Natural killer cell (primary cell): ENCODE results near the gene RBFOX2. TPM values are rescaled to one million over a fixed set of nuclear protein-coding genes. Genes with fewer than 3 reads are reported as not detected.

Experiments
- ATAC-seq, 3 donors: fragments of 150-1000 bp in 2 of 3; fragments of 200-7000 bp in 1 of 3; cut with Tn5 transposase; 1 replicate in 1 of 3; 2 replicates in 2 of 3; pipeline ENCODE4 v1.10.0; 2021; ENCODE audit warnings: mild to moderate bottlenecking in 2 of 3, moderate library complexity in 2 of 3
- DNase-seq, 2 donors: peaks; one replicate each; pipeline versions ENCODE4 v3.0.0 to v3.0.0-alpha.2; 2013 to 2021; ENCODE audit warnings: mixed read lengths in 1 of 2
- H3K27ac ChIP-seq: one replicate; pipeline ENCODE4 v1.5.1; 2013; ENCODE audit warnings: mild to moderate bottlenecking, low read length
- H3K27me3 ChIP-seq: one replicate; pipeline ENCODE4 v1.6.1; 2013; ENCODE audit warnings: low read length; ENCODE audit not compliant: control insufficient read depth, insufficient read depth
- H3K36me3 ChIP-seq: one replicate; pipeline ENCODE4 v1.6.1; 2013; ENCODE audit warnings: low read length; ENCODE audit not compliant: control insufficient read depth, insufficient read depth
- H3K4me1 ChIP-seq: one replicate; pipeline ENCODE4 v1.6.1; 2013; ENCODE audit warnings: low read length; ENCODE audit not compliant: control insufficient read depth, insufficient read depth
- H3K4me3 ChIP-seq: one replicate; pipeline ENCODE4 v1.5.1; 2013; ENCODE audit warnings: low read length
- H3K9me3 ChIP-seq: one replicate; pipeline ENCODE4 v1.6.1; 2013; ENCODE audit warnings: low read length; ENCODE audit not compliant: control insufficient read depth, insufficient read depth
- H3K27ac Mint-ChIP-seq, 2 donors: one replicate each; pipeline ENCODE4 v1.8.0; 2022; ENCODE audit warnings: mild to moderate bottlenecking in 2 of 2, mixed read lengths in 2 of 2, moderate library complexity in 1 of 2
- H3K27me3 Mint-ChIP-seq, 2 donors: one replicate each; pipeline ENCODE4 v1.8.0; 2022; ENCODE audit warnings: low read depth in 2 of 2, mixed read lengths in 2 of 2
- H3K36me3 Mint-ChIP-seq: one replicate; pipeline ENCODE4 v1.8.0; 2022; ENCODE audit warnings: mixed read lengths
- H3K4me1 Mint-ChIP-seq, 2 donors: one replicate each; pipeline ENCODE4 v1.8.0; 2022; ENCODE audit warnings: mixed read lengths in 2 of 2
- H3K4me3 Mint-ChIP-seq: one replicate; pipeline ENCODE4 v1.8.0; 2022; ENCODE audit warnings: mild to moderate bottlenecking, moderate library complexity, mixed read lengths
- H3K9me3 Mint-ChIP-seq, 2 donors: one replicate each; pipeline ENCODE4 v1.8.0; 2022; ENCODE audit warnings: mixed read lengths in 2 of 2
- WGBS: methylation state at CpG from one replicate; pipeline ENCODE4 v1.1.7; 2013; ENCODE audit warnings: missing lambda C conversion rate; ENCODE audit not compliant: insufficient coverage; 5-methylcytosine and 5-hydroxymethylcytosine counted together
- intact Hi-C: fragments of 100-400 bp; cut with micrococcal nuclease; formaldehyde crosslinking; loops from one replicate; pipeline ENCODE4 v1.14.2; 2022
- total RNA-seq, 4 donors: library from RNA; stranded (reverse); fragments of 120-200 nt in 1 of 4; gene quantifications; one replicate each; pipeline versions ENCODE4 v1.2.3 to v1.2.4, GENCODE V29; 2013 to 2022
- TF ChIP-seq, protein P1 (sequence below): fragments of 200-600 bp; IDR thresholded peaks from one replicate; pipeline ENCODE4 v1.8.0; 2022; ENCODE audit warnings: antibody characterized with exemption

The RBFOX2 gene
- total RNA-seq, 3 donors from 2014 or later (not counting 1 experiment from before 2014, with no cell fraction given) = 1.0 to 4.7 (median 3.0) TPM

DNA sequence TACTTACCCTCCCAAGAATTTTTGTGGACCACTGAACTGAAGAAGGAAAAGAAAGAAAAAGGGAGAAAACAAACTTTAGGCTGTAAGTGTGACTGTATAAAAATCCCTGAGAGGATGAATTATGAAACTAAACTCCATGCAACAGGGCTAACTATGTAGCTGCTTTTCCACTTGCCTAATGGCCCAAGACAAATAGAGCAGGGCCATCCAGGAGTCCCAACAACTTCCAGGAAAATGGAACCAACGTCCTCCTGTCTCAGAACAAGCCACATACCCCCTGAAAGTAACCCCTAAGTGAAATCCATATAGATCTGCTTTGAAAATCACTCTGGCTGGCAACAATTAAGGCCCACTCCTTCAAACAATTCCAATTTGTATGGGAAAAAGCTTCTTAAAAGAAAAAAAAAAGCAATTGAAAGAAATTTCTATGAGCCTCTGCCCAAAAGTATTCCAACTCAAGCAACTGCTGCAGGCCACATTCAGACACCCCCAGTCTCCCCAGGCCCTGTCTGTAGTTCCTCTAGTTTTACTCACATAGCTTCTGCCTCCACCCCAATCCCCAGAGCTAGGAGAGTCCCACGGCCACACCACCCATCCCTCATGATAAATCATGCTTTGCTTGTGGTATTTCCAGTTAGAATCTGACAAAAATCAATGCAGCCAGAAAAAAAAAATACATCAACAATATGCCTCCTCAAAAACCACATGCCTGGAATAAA is 12.7 kb downstream of the RBFOX2 start:
- no peak overlapping the region for H3K4me3 ChIP-seq
- no peaks in the 10 kb centered on the region for H3K36me3 ChIP-seq
- Mint-ChIP-seq H3K4me1 (no peaks in the 10 kb centered on the region), H3K4me3 (no peak overlapping the region), H3K27me3 (peaks cover 20 to 43% of the 10 kb centered on the region in 2 donors), H3K36me3 (no peaks in the 10 kb centered on the region), H3K9me3 (no peaks in the 10 kb centered on the region), H3K27ac (no peak overlapping the region)
- TF ChIP-seq, protein P1, sequence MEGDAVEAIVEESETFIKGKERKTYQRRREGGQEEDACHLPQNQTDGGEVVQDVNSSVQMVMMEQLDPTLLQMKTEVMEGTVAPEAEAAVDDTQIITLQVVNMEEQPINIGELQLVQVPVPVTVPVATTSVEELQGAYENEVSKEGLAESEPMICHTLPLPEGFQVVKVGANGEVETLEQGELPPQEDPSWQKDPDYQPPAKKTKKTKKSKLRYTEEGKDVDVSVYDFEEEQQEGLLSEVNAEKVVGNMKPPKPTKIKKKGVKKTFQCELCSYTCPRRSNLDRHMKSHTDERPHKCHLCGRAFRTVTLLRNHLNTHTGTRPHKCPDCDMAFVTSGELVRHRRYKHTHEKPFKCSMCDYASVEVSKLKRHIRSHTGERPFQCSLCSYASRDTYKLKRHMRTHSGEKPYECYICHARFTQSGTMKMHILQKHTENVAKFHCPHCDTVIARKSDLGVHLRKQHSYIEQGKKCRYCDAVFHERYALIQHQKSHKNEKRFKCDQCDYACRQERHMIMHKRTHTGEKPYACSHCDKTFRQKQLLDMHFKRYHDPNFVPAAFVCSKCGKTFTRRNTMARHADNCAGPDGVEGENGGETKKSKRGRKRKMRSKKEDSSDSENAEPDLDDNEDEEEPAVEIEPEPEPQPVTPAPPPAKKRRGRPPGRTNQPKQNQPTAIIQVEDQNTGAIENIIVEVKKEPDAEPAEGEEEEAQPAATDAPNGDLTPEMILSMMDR = no peak
- no peaks in the 10 kb centered on the region for H3K27me3 ChIP-seq
- no peaks in the 10 kb centered on the region for H3K9me3 ChIP-seq
- no peaks in the 10 kb centered on the region for H3K4me1 ChIP-seq
- WGBS = 61% methylated on average over 2 of the region's 2 CpGs
- ATAC-seq = no peak
- intact Hi-C loops = no loop called here
- no peak for DNase-seq
- H3K27ac ChIP-seq = no peak overlapping the region

DNA sequence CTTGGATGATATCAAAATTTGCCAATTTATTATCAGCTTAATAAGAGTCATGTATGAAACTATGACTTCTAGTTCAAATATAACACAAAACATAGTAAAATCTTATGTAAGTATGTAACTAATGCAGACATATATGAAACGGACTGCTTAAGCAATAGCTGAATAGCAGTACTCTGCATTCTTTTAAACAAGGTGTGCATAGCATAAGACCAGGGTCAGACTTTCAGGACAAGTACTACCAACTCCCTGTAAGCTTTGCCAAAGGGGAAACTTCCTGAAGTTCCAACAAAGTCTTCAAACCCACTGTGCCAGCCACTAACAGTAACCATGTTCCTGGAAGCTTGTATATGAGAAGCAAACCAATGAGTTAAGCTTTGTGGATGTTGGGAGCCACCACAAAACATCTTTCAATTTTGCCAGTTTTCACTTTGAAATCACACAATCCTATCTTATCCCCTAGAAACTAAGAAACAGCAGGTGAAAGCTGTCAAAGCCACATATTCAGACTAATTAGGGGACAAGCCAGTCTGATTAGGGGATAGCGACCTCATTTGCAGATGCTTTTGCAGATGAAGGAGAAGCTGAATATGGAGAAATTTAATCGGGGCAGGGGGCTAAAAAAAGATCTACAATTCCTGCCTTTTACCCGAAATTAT is 13.3 kb downstream of the RBFOX2 start:
- H3K4me3 Mint-ChIP-seq = no peak overlapping the region
- H3K4me1 Mint-ChIP-seq = no peaks in the 10 kb centered on the region
- 95% methylated on average over 2 of the region's 4 CpGs for WGBS
- ATAC-seq (no peak), DNase-seq (no peak)
- H3K27me3 ChIP-seq = no peaks in the 10 kb centered on the region
- H3K27me3 Mint-ChIP-seq = peaks cover 25 to 43% of the 10 kb centered on the region in 2 donors
- no peaks in the 10 kb centered on the region for H3K36me3 Mint-ChIP-seq
- H3K4me1 ChIP-seq = no peaks in the 10 kb centered on the region
- H3K9me3 Mint-ChIP-seq = no peaks in the 10 kb centered on the region
- no peaks in the 10 kb centered on the region for H3K36me3 ChIP-seq
- no peaks in the 10 kb centered on the region for H3K9me3 ChIP-seq
- intact Hi-C loops = no loop called here
- no peak overlapping the region for H3K27ac Mint-ChIP-seq
- TF ChIP-seq, protein P1 = no peak
- H3K4me3 ChIP-seq = no peak overlapping the region
- no peak overlapping the region for H3K27ac ChIP-seq

DNA sequence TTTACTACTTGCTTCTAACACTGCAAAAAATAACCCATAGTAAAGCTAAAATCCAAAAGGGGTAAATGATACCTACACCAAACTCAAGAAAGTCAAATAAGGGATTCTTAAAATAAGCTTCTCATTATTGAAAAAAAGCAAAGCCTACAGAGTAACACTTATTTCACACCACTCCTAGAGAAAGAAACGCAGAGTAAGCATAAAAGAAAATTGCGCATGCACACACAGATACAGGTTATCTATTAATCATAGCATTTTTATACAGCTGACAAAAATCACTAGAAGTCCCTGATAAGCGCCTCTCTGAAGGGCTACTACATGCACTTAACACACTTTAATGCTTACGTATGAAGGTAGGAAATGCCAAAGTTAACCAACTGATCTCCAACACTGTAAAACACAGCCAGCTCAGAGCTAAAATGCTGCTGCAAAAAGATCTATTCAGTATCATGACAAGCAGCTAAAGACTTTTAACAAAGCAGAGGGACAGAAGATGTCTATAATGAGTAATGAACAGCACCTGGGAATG is 14.0 kb downstream of the RBFOX2 start:
- Histone ChIP-seq H3K27ac (no peak overlapping the region), H3K36me3 (no peaks in the 10 kb centered on the region), H3K27me3 (no peaks in the 10 kb centered on the region), H3K4me3 (no peak overlapping the region), H3K4me1 (no peaks in the 10 kb centered on the region), H3K9me3 (no peaks in the 10 kb centered on the region)
- no peaks in the 10 kb centered on the region for H3K9me3 Mint-ChIP-seq
- H3K36me3 Mint-ChIP-seq = no peaks in the 10 kb centered on the region
- 95% methylated on average over 4 of the region's 4 CpGs for WGBS
- TF ChIP-seq, protein P1 = no peak
- no peak overlapping the region for H3K27ac Mint-ChIP-seq
- ATAC-seq = no peak
- intact Hi-C loops = no loop called here
- no peak for DNase-seq
- no peaks in the 10 kb centered on the region for H3K4me1 Mint-ChIP-seq
- H3K27me3 Mint-ChIP-seq = peaks cover 28 to 40% of the 10 kb centered on the region in 2 donors
- H3K4me3 Mint-ChIP-seq = no peak overlapping the region
